Effector CD4-positive, alpha-beta T cell (primary cell): Measurements from ENCODE around the gene C2orf68.
"Not testable (repeated sequence)": the region's sequence is repeated elsewhere in the genome, so short reads cannot be mapped to it uniquely, and the experiment has no call there.

Experiments
- DNase-seq: peaks from one replicate; pipeline ENCODE4 v3.0.0-alpha.2; 2020

The C2orf68 gene

GRCh38 chr2:85628658-85629057 lies 16.8 kb upstream of the C2orf68 start:
- DNase-seq: no peak

- DNase-seq: no peak
Measured at GRCh38 chr2:85623991-85624390, 12.1 kb upstream of the C2orf68 start.

- DNase-seq: no peak
Measured at GRCh38 chr2:85621338-85621737, 9.5 kb upstream of the C2orf68 start.

GRCh38 chr2:85619617-85620016 lies 7.8 kb upstream of the C2orf68 start:
- DNase-seq: no peak

GRCh38 chr2:85617723-85618122 lies 5.9 kb upstream of the C2orf68 start:
- DNase-seq: not testable (repeated sequence)

- DNase-seq: no peak
Measured at GRCh38 chr2:85615413-85615728, 3.5 kb upstream of the C2orf68 start.

GRCh38 chr2:85614757-85615156 lies 2.9 kb upstream of the C2orf68 start:
- DNase-seq: not testable (repeated sequence)

GRCh38 chr2:85613717-85614515 lies 2.0 kb upstream of the C2orf68 start:
- DNase-seq: no peak

- no peak for DNase-seq
Measured at GRCh38 chr2:85611217-85611704, 605 bp downstream of the C2orf68 start.

GRCh38 chr2:85607268-85608215 lies 4.3 kb downstream of the C2orf68 start:
- DNase-seq: no peak

- no peak for DNase-seq
Measured at GRCh38 chr2:85606116-85606455, 5.8 kb downstream of the C2orf68 start.

- no peak for DNase-seq
Measured at GRCh38 chr2:85605406-85606115, 6.3 kb downstream of the C2orf68 start.

- DNase-seq: no peak
Measured at GRCh38 chr2:85604568-85605339, 7.1 kb downstream of the C2orf68 start.

GRCh38 chr2:85604133-85604444 lies 7.8 kb downstream of the C2orf68 start:
- DNase-seq: not testable (repeated sequence)

- DNase-seq: peak; percentile 79
Measured at GRCh38 chr2:85602476-85603234, 9.2 kb downstream of the C2orf68 start, which contains the start of gene TMEM150A. TMEM150A (minus strand) TSS chr2:85602698; CDS start chr2:85601948, 750 bp downstream.

- no peak for DNase-seq
Measured at GRCh38 chr2:85601771-85602475, 9.9 kb downstream of the C2orf68 start.

- no peak for DNase-seq
Measured at GRCh38 chr2:85600951-85601770, 10.7 kb downstream of the C2orf68 start.

- no peak for DNase-seq
Measured at GRCh38 chr2:85600235-85600575, 11.7 kb downstream of the C2orf68 start.

GRCh38 chr2:85599468-85600234 lies 12.2 kb downstream of the C2orf68 start:
- DNase-seq: no peak
